Ovary (tissue), 9 donors: ENCODE measurements around the gene C20orf204. TPM values are rescaled to one million over a fixed set of nuclear protein-coding genes. Genes with fewer than 3 reads are reported as not detected.

Experiments
- DNase-seq, 5 donors: peaks; one replicate each; pipeline ENCODE4 v3.0.0-alpha.2; 2019 to 2020
- H3K27ac ChIP-seq, 2 donors: fragments of 200-600 bp; one replicate each; pipeline versions ENCODE4 v1.5.1 to v1.8.0; 2019 to 2022
- H3K27me3 ChIP-seq: fragments of 200-600 bp; one replicate; pipeline ENCODE4 v1.8.0; 2022
- H3K36me3 ChIP-seq: fragments of 200-600 bp; sonication (generic); one replicate; pipeline ENCODE4 v1.5.1; 2019
- H3K4me1 ChIP-seq: one replicate; pipeline ENCODE4 v1.8.1; 2013; ENCODE audit warnings: mild to moderate bottlenecking, moderate library complexity; ENCODE audit not compliant: insufficient read depth
- H3K4me3 ChIP-seq: fragments of 200-600 bp; sonication (generic); one replicate; pipeline ENCODE4 v1.5.1; 2017
- H3K9me3 ChIP-seq, 2 donors: fragments of 200-600 bp in 1 of 2; sonication (generic) in 1 of 2; one replicate each; pipeline versions ENCODE4 v1.5.1 to v1.8.1; 2013 to 2019; ENCODE audit warnings: mild to moderate bottlenecking in 1 of 2, moderate library complexity in 1 of 2
- CTCF ChIP-seq, 3 donors: fragments of 450-650 bp in 2 of 3; fragments of 200-600 bp in 1 of 3; IDR thresholded peaks; one replicate each; pipeline versions ENCODE4 v1.5.1 to v1.8.0; 2016 to 2022; ENCODE audit warnings: antibody characterized with exemption in 3 of 3, mild to moderate bottlenecking in 1 of 3
- EP300 ChIP-seq: sonication (generic); formaldehyde crosslinking; IDR thresholded peaks from one replicate; pipeline ENCODE4 v1.6.1; 2017; ENCODE audit warnings: antibody characterized with exemption
- POLR2A ChIP-seq: fragments of 450-650 bp; IDR thresholded peaks from one replicate; pipeline ENCODE4 v1.6.1; 2017; ENCODE audit warnings: antibody characterized with exemption, mild to moderate bottlenecking, moderate library complexity
- WGBS, 3 donors: extraction: QIAGEN DNeasy Blood & Tissue Kit in 1 of 3; methylation state at CpG; one replicate each; pipeline versions ENCODE4 v1.1.5 to v1.1.7; 2013 to 2017; 5-methylcytosine and 5-hydroxymethylcytosine counted together
- intact Hi-C, 4 donors: fragments of 100-400 bp; cut with DNase I; formaldehyde crosslinking; loops; one replicate each; pipeline versions ENCODE4 v1.11.0 to v1.15.1; 2022 to 2023
- polyA plus RNA-seq, 2 donors: library from polyadenylated mRNA; stranded (reverse); fragments of 200-250 nt in 1 of 2; fragments of 350-450 nt in 1 of 2; fragmentation: Illumina TruSeq in 1 of 2; extraction: RNeasy Lipid Tissue Mini Kit (QIAGEN cat#74804) in 1 of 2; gene quantifications; one replicate each; pipeline ENCODE4 v1.2.3, GENCODE V29; 2013 to 2014
- total RNA-seq, 7 donors: library from RNA; depleted of rRNA in 2 of 7; stranded (reverse); fragments of >200 nt in 2 of 7; fragmentation: NEBNext Ultra II Directional in 3 of 7; extraction: Animal tissue kit (Norgen Biotek cat#: 25700) in 3 of 7; gene quantifications; one replicate each; pipeline versions ENCODE4 v1.1.0 to v1.2.4, GENCODE V29; 2016 to 2023
- donor health status: DM: no; HTN: no; CAD: no; lungs with moderate emphysema.
- donor health status: DM: no; HTN: no; CAD: no.
- donor health status: Bipolar disorder and iron deficiency.
- donor health status: DM: yes; HTN: yes; CAD: no.
- donor health status: DM: no; HTN: no; CAD: no.
- donor health status: DM: yes; HTN: yes; CAD: no.

The C20orf204 gene
- total and polyA plus RNA-seq, 9 donors: 0.20 to 2.8 (median 1.4) TPM

GRCh38 chr20:64045346-64046011 lies 9.5 kb downstream of the C20orf204 start:
- peaks cover 6% of the 10 kb centered on the region for H3K27me3 ChIP-seq
- no peak overlapping the region for H3K4me3 ChIP-seq
- peaks cover 2% of the 10 kb centered on the region for H3K4me1 ChIP-seq
- WGBS, 3 donors: 58 to 65% (median 58%) methylated on average over 11 of the region's 11 CpGs
- TF ChIP-seq CTCF (IDR thresholded peaks at IDR 0.05): no peak
- TF ChIP-seq POLR2A: no peak
- no peak for TF ChIP-seq EP300
- H3K9me3 ChIP-seq: no peaks in the 10 kb centered on the region
- no peak overlapping the region for H3K27ac ChIP-seq
- DNase-seq: no peak
- H3K36me3 ChIP-seq: no peaks in the 10 kb centered on the region
- intact Hi-C loops: no loop called here

GRCh38 chr20:64047046-64047389 lies 11.0 kb downstream of the C20orf204 start:
- H3K36me3 ChIP-seq: no peaks in the 10 kb centered on the region
- H3K27me3 ChIP-seq: peaks cover 7% of the 10 kb centered on the region
- 65 to 81% (median 70%) methylated on average over 8 of the region's 8 CpGs for WGBS, 3 donors
- intact Hi-C loops: no loop called here
- TF ChIP-seq CTCF (IDR thresholded peaks at IDR 0.05): no peak
- TF ChIP-seq POLR2A: no peak
- no peak for TF ChIP-seq EP300
- H3K4me3 ChIP-seq: no peak overlapping the region
- peaks cover 2% of the 10 kb centered on the region for H3K4me1 ChIP-seq
- no peaks in the 10 kb centered on the region for H3K9me3 ChIP-seq
- no peak for DNase-seq
- H3K27ac ChIP-seq: no peak overlapping the region

GRCh38 chr20:64047968-64048401 lies 12.0 kb downstream of the C20orf204 start:
- TF ChIP-seq POLR2A: no peak
- no peak for TF ChIP-seq CTCF (IDR thresholded peaks at IDR 0.05)
- TF ChIP-seq EP300: no peak
- no peaks in the 10 kb centered on the region for H3K36me3 ChIP-seq

GRCh38 chr20:64048402-64049044 lies 12.5 kb downstream of the C20orf204 start:
- Histone ChIP-seq H3K4me1 (peaks cover 2% of the 10 kb centered on the region), H3K4me3 (no peak overlapping the region), H3K9me3 (no peaks in the 10 kb centered on the region), H3K27ac (no peak overlapping the region), H3K27me3 (peaks cover 7% of the 10 kb centered on the region), H3K36me3 (no peaks in the 10 kb centered on the region)
- intact Hi-C loops: no loop called here
- no peak for DNase-seq
- no peak for TF ChIP-seq CTCF (IDR thresholded peaks at IDR 0.05)
- TF ChIP-seq POLR2A: no peak
- no peak for TF ChIP-seq EP300
- WGBS, 3 donors: 1 to 3% (median 2%) methylated on average over 24 to 101 of the region's 101 CpGs

More at GRCh38 chr20:64047968-64048401, 12.0 kb downstream of the C20orf204 start:
- intact Hi-C loops: no loop called here
- Histone ChIP-seq H3K4me3 (no peak overlapping the region), H3K4me1 (peaks cover 2% of the 10 kb centered on the region), H3K27ac (no peak overlapping the region), H3K27me3 (peaks cover 7% of the 10 kb centered on the region), H3K9me3 (no peaks in the 10 kb centered on the region)
- WGBS, 3 donors: 3 to 11% (median 4%) methylated on average over 42 to 49 of the region's 49 CpGs
- DNase-seq: no peak
